NK-92 treated with Interleukin-12 subunit alpha and Interleukin-12 subunit beta, amount 100 ng/mL, for 24 hours (cell line): ENCODE results near the gene SASH1.
"Not testable (repeated sequence)": the region's sequence is repeated elsewhere in the genome, so short reads cannot be mapped to it uniquely, and the experiment has no call there.

Experiments
- DNase-seq: peaks from one replicate; lab custom pipeline; 2025; lab: John Stamatoyannopoulos, UW

SASH1 gene

GRCh38 chr6:148365041-148365440 lies 22.4 kb downstream of the SASH1 start:
- no peak for DNase-seq

DNA sequence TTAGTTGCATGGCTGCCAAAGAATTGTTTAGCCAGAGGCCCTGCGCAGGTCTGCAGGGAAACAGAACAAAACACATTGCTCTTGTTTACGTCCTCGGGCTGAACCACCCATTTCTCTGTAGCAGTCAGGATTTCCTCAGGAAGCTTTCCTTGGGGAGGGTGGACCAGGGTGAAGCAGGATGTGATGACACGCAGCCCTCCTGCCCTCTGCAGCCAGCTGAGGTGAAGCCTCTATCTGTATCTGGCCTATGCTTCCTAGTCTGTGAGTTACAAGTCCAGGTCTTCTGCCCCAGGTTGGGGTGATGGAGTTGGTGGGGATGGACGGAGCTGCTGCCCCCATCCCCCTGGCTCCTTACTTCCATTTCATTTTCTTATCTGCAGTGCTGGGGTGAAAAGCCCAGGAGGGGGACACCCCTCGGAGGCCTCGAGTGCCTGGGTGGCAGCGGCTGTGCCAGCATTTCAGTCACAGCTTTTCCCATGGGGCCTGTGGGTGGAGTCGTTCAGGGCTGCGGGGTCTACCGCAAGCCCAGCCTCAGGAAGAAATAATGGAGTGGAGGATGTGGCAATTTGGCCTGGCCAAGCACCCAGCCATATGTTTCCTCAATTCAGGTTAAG lies 24.9 kb downstream of the SASH1 start:
- no peak for DNase-seq

DNA sequence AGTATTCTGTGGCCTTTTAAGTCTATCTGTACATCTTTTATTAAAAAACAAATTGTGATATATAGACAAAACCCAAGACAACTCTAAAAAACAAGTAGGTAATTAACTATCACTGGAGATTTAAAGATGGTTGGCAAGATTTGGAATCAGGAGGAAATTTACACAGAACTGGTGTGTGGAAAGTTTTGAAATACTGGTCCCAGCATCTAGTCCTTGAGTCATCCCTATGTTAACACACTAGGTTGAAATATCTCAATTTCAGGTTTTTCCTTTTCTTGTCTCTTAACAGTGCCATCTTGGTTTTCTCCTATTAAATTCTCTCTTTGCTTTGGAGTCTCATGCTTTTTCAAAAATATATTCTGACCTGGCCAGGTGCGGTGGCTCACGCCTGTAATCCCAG lies 27.5 kb downstream of the SASH1 start:
- no peak for DNase-seq

DNA sequence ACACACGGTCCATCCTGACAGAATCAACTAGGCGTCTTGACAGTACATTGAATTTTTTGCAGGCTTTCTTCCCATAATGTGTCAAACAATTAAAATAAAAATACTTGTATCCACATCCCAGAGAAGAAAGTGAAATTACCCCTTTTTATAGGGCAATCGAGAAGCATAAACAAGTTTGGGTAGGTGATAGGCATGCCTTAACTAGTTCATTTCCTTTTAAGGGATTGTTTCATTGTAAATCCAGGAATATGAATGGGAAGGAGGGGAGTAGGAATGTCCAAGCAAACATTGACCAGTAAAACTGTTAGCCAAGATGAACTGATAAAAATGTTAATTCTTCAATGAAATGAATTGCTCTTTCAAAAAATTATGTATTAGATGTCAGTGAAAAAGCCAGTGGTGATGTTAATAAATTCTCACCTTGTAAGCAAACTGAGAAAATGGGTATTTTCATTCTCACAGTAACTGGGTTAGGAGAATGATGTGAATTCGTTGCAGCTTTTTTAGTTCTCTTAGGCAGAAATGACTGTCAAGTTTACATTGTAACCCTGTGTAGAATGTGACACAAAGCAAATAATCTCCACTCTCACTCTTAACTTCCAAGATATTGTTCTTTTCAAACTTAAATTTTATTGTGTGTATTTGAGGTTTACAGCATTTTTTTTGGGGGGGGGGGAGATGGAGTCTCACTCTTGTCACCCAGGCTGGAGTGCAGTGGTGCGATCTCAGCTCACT lies 31.6 kb downstream of the SASH1 start:
- DNase-seq, result no peak

DNA sequence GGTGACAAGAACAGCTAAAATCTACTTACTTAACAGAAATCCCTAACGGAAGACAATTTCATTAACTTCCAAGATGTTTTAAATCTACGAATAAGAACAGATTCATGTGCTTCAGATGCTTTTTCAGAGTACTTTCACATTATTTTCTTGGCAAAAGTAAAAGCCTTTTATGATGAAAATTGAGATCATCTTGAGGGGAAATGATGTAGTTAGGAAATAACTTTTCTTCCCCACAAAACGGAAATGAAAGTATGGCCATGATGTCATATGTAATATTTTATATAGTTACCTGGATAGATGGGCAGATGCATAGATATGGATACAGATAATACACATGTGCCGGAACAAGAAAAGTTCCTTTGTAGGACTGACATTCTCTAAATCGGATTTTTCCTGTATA lies 32.8 kb downstream of the SASH1 start:
- no peak for DNase-seq

GRCh38 chr6:148379481-148379880 lies 36.8 kb downstream of the SASH1 start:
- DNase-seq, result no peak

DNA sequence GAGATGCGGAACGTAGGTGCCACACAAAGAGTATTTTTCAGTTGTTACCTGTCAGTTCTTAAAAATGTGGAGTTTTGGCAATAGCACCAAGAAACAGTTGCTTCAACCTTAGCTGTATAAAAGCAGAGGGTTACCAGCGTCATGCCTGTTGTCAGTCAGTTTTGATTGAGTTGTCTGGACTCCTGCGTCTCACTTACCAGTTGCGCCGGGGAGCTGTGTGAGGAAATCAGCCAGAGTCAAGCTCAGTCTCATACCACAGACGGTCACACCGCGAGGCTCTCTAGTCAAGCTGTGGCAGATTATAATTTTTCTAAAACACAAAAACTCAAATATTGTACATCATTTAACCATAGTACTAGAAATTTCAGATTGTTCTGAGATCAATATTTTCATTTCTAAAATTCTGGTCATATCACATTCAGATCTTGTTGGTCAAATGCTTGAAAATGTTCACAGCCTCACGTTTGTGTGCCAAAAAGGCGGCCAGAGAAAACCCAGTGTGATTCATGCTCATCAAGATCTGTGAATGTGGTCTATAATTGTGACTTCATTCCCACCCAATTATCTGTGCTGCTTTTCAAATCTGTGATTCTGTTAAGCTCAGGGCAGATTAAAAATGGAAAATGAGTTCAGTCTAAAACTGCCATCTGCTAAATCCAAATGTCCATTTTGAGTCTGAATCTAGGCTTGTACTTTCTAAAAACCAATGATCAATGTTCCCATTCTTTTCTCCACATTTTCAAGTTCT lies 37.5 kb downstream of the SASH1 start:
- DNase-seq, result no peak

GRCh38 chr6:148382051-148382450 lies 39.4 kb downstream of the SASH1 start:
- DNase-seq, result not testable (repeated sequence)

GRCh38 chr6:148382861-148383260 lies 40.2 kb downstream of the SASH1 start:
- no peak for DNase-seq

GRCh38 chr6:148383658-148384368 lies 41.2 kb downstream of the SASH1 start:
- no peak for DNase-seq

GRCh38 chr6:148385379-148385778 lies 42.7 kb downstream of the SASH1 start:
- no peak for DNase-seq

GRCh38 chr6:148388521-148388920 lies 45.9 kb downstream of the SASH1 start:
- DNase-seq, result no peak

DNA sequence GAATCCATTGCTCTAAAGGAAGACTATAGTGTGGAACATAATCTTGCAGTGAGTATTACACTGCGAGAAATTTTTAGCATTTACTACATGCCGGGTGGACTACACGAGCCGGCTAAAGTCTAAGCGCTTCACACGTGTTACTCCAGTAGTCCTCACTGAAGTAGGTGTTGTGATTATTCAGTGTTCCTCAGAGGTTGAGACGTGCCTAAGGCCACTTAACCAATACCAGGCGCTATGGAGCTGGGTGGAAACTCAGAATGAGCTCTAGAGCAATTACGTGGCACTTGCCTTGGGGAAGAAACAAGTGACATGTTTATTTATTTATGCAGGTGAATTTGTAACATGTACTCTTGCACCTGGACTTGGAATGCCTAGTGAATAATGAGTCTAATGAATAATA lies 46.4 kb downstream of the SASH1 start:
- DNase-seq, result no peak

DNA sequence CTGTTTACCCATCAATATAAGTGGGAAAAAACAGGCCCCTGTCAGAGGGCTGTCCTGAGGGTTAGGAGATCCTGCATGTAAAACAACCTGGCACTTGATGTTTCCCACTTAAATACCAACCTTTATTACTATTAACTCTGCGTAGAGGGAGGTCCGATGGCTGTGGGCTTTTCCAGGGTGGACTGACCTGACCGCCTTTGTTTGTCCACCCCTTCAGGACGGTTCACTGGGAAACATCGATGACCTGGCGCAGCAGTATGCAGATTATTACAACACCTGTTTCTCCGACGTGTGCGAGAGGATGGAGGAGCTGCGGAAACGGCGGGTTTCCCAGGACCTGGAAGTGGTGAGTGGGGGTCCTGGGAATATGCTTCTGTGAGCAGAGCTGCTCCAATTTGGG lies 47.3 kb downstream of the SASH1 start:
- no peak for DNase-seq

DNA sequence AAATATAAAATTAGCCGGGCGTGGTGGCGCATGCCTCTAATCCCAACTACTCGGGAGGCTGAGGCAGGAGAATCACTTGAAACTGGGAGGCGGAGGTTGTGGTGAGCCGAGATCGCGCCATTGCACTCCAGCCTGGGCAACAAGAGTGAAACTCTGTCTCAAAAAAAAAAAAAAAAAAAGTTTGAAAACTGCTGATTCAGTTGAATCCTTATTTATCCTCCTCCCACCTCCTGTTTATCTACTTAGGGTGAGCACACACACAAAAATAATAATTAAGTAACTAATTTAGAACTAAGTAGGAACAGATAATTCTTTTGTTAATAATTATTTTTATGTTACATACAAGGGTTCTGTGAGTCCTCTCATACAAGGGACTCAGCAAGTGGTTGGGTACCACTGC lies 49.5 kb downstream of the SASH1 start:
- not testable (repeated sequence) for DNase-seq

- no peak for DNase-seq
Observed at GRCh38 chr6:148392671-148393070, 50.0 kb downstream of the SASH1 start.

GRCh38 chr6:148395583-148396101 lies 53.0 kb downstream of the SASH1 start:
- DNase-seq, result no peak

- DNase-seq, result no peak
Observed at GRCh38 chr6:148396411-148396810, 53.8 kb downstream of the SASH1 start.

DNA sequence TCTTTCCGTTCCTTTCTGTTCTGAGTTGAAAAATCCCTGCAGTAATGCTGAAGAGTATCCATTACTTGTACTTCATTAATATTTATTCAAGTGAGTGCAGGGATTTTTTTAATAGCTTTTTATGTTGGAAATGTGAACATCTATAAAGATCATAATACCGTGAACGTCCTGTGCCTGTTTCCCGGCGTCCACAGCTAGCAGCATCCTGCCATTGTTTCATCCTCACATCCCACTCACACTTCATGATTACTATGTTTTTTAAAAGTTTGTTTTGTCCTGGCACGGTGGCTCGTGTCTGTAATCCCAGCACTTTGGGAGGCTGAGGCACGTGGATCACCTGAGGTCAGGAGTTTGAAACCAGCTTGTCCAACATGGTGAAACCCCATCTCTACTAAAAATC lies 54.3 kb downstream of the SASH1 start:
- DNase-seq, result no peak

DNA sequence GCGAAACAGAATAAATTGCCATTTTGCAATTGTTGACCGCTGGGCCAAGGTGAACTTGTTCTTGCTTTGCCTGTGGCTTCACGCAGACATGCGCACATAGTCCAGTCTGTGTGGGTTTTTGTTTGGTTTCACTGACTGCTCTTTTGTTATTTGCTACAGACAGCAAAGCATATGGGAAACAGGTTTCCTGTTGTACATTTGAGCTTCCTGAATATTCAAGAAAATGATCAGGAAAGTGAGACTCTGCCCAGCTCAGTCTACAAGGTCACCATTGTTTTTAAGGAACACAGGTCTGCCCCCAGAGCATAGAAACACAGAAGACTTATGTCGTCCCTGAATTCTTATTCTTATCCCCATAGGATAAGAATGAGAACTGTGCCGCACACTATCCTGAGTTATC lies 55.6 kb downstream of the SASH1 start:
- no peak for DNase-seq

GRCh38 chr6:148398678-148399077 lies 56.0 kb downstream of the SASH1 start:
- no peak for DNase-seq

GRCh38 chr6:148401571-148401970 lies 58.9 kb downstream of the SASH1 start:
- no peak for DNase-seq
